Measurements from ENCODE around the gene COBLL1. TPM values are rescaled to one million over a fixed set of nuclear protein-coding genes. Genes with fewer than 3 reads are reported as not detected.

COBLL1 gene
- total and polyA plus RNA-seq, 3 experiments from 2014 or later: not detected

DNA sequence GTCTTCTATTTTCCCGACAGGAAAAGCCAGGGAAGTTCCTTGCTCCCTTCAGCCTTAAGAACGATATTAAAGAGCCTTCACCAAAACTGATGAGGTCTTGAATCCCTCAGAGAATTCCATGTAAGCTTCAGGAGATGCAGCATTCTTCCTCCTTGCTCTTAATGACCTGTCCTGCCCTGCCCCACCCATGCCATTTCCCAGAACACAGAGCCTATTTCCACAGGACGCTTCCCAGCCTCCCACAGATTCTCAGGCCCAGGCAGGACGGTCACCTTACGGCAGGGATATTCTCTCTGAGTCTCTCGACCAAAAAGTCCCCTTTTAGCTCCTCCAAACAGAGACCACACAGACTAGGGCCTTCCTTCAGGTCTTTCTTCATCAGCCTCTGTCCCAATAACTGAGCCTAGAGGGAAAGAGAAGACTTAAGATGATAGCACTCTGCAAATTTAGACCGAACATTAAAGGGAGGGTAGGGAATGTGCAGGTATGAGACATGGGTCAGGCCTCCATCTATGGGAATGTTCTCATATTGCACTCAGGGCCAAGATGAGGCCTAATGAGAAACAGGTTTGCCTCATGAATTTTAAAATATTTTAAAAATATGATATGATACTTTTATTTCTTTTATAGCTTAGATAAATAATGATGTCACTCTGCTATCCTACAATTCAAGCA is 62.1 kb downstream of the COBLL1 start:
- Histone ChIP-seq H3K27ac (ENCODE audit: low read depth, low read length) (no peak overlapping the region), H3K27me3 (ENCODE audit: insufficient read depth, low read length, poor library complexity, severe bottlenecking) (no peaks in the 10 kb centered on the region), H3K36me3 (ENCODE audit: insufficient read depth, low read length) (no peaks in the 10 kb centered on the region), H3K4me3 (ENCODE audit: low read length) (no peak overlapping the region), H3K4me1 (ENCODE audit: insufficient read depth, low read length) (no peaks in the 10 kb centered on the region), H3K9me3 (ENCODE audit: low read length) (no peaks in the 10 kb centered on the region)
- Mint-ChIP-seq H3K27ac (no peak overlapping the region), H3K4me1 (no peaks in the 10 kb centered on the region), H3K4me3 (no peak overlapping the region), H3K27me3 (no peaks in the 10 kb centered on the region), H3K9me3 (peaks cover 0 to 4% (median 3%) of the 10 kb centered on the region in 5 donors), H3K36me3 (no peaks in the 10 kb centered on the region)
- DNase-seq: no peak
- CTCF ChIA-PET: no interaction called here
- POLR2A ChIA-PET: no interaction called here

DNA sequence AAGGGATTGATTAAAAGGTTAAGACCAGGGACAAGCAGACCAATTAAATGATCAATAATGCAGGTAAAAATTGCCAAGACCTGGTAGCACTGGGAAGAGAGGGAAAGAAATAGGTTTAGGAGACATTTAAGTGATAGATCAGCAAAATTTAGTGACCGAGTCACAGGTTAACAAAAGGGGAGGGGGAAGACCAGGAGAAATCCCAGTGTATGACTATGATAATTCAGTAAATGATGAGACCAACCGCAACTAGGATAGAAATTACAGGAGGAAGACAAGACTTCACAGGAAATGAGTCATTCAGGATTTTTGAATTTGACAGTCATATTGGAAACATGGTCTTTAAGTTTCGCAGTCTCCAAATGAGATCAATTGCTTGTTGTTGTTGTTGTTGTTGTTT is 62.9 kb downstream of the COBLL1 start:
- no peaks in the 10 kb centered on the region for H3K4me1 ChIP-seq (ENCODE audit: insufficient read depth, low read length)

DNA sequence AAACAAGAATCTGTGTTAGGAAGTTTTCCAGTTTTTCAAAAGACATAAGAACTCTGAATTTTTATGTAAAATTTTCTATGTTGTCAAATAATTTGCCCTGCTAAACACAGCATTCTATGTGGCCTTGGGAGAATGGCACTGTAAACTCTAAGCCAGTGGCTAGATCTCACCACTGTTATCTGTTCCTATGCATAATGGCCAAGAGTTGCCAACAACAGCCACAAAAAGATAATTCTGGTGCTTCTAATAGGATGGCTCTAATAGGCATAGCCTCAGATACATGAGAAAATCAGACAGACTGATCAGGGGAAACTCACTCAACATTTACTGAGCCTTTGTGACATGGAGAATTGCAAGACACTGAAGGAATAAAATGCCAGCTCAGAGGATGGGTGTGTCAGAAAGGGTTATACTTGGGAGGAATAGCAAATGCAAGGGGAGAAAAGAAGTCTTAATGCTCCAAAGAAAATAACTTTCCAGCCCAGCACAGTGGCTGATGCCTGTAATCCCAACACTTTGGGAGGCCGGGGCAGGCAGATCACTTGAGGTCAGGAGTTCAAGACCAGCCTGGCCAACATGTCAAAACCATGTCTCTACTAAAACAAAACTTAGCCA is 63.7 kb downstream of the COBLL1 start:
- no peak for DNase-seq
- Mint-ChIP-seq H3K27me3 (no peaks in the 10 kb centered on the region), H3K4me1 (no peaks in the 10 kb centered on the region), H3K9me3 (peaks cover 0 to 6% (median 3%) of the 10 kb centered on the region in 5 donors), H3K36me3 (no peaks in the 10 kb centered on the region), H3K4me3 (no peak overlapping the region), H3K27ac (no peak overlapping the region)
- Histone ChIP-seq H3K9me3 (ENCODE audit: low read length) (no peaks in the 10 kb centered on the region), H3K36me3 (ENCODE audit: insufficient read depth, low read length) (no peaks in the 10 kb centered on the region), H3K27ac (ENCODE audit: low read depth, low read length) (no peak overlapping the region), H3K4me3 (ENCODE audit: low read length) (no peak overlapping the region), H3K27me3 (ENCODE audit: insufficient read depth, low read length, poor library complexity, severe bottlenecking) (no peaks in the 10 kb centered on the region), H3K4me1 (ENCODE audit: insufficient read depth, low read length) (no peaks in the 10 kb centered on the region)
- CTCF ChIA-PET: no interaction called here
- POLR2A ChIA-PET: no interaction called here

More for the DNA sequence above, 62.9 kb downstream of the COBLL1 start:
- Mint-ChIP-seq H3K4me1 (no peaks in the 10 kb centered on the region), H3K27ac (no peak overlapping the region), H3K4me3 (no peak overlapping the region), H3K9me3 (peaks cover 0 to 6% (median 3%) of the 10 kb centered on the region in 5 donors), H3K36me3 (no peaks in the 10 kb centered on the region), H3K27me3 (no peaks in the 10 kb centered on the region)
- Histone ChIP-seq H3K4me3 (ENCODE audit: low read length) (no peak overlapping the region), H3K36me3 (ENCODE audit: insufficient read depth, low read length) (no peaks in the 10 kb centered on the region), H3K27ac (ENCODE audit: low read depth, low read length) (no peak overlapping the region), H3K9me3 (ENCODE audit: low read length) (no peaks in the 10 kb centered on the region), H3K27me3 (ENCODE audit: insufficient read depth, low read length, poor library complexity, severe bottlenecking) (no peaks in the 10 kb centered on the region)
- ChIA-PET POLR2A (no interaction called here), CTCF (no interaction called here)
- no peak for DNase-seq

DNA sequence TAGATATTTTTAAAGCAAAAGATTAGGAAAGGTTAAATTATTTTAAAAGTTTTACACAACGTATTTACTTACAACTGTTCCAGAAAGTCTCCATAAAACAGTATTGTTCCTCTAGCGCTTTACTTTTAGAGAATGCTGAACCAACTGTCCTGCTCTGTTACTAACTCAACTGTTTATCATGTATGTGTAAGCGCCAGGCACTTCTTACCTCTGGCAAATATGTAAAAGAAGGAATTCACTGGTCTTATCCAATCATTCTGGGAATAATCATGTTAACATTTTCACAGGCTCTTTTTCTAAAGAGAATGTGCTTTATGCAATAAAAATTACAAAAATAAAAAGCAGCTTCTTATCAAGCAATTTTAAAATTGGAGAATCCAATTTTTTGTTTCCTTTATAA is 68.0 kb downstream of the COBLL1 start:
- H3K4me1 ChIP-seq (ENCODE audit: insufficient read depth, low read length): no peaks in the 10 kb centered on the region
- no peaks in the 10 kb centered on the region for H3K9me3 ChIP-seq (ENCODE audit: low read length)
- no peak overlapping the region for H3K27ac Mint-ChIP-seq
- H3K9me3 Mint-ChIP-seq: peaks cover 0 to 10% (median 3%) of the 10 kb centered on the region in 5 donors
- H3K36me3 ChIP-seq (ENCODE audit: insufficient read depth, low read length): no peaks in the 10 kb centered on the region
- H3K4me3 ChIP-seq (ENCODE audit: low read length): no peak overlapping the region
- no peak for DNase-seq
- H3K36me3 Mint-ChIP-seq: no peaks in the 10 kb centered on the region
- H3K27ac ChIP-seq (ENCODE audit: low read depth, low read length): no peak overlapping the region
- no peaks in the 10 kb centered on the region for H3K27me3 ChIP-seq (ENCODE audit: insufficient read depth, low read length, poor library complexity, severe bottlenecking)
- no peaks in the 10 kb centered on the region for H3K4me1 Mint-ChIP-seq
- ChIA-PET POLR2A (no interaction called here), CTCF (no interaction called here)
- H3K27me3 Mint-ChIP-seq: no peaks in the 10 kb centered on the region
- no peak overlapping the region for H3K4me3 Mint-ChIP-seq

DNA sequence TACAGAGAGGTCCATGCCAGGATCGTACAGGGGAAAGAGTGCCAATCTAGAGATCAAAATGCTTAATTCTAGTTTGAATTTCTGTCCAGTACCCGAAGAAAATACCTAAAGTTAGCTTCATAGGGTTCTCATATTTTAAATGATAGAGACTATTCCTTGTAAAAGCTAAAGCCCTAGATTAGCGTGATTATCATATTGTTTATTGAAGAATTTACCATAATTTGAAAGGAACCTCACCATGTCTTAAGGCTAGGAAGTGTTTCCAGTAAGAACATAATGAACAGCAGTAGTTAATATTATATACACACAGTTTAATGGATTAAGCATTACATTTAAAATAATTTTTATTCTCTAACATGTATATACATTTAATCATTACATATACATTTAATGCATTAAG is 68.5 kb downstream of the COBLL1 start:
- DNase-seq: no peak
- Mint-ChIP-seq H3K9me3 (peaks cover 0 to 10% (median 3%) of the 10 kb centered on the region in 5 donors), H3K27ac (no peak overlapping the region), H3K4me3 (no peak overlapping the region), H3K27me3 (no peaks in the 10 kb centered on the region), H3K36me3 (no peaks in the 10 kb centered on the region), H3K4me1 (no peaks in the 10 kb centered on the region)
- no peak overlapping the region for H3K27ac ChIP-seq (ENCODE audit: low read depth, low read length)
- no peak overlapping the region for H3K4me3 ChIP-seq (ENCODE audit: low read length)
- no peaks in the 10 kb centered on the region for H3K27me3 ChIP-seq (ENCODE audit: insufficient read depth, low read length, poor library complexity, severe bottlenecking)
- ChIA-PET CTCF (no interaction called here), POLR2A (no interaction called here)
- no peaks in the 10 kb centered on the region for H3K4me1 ChIP-seq (ENCODE audit: insufficient read depth, low read length)
- H3K36me3 ChIP-seq (ENCODE audit: insufficient read depth, low read length): no peaks in the 10 kb centered on the region
- H3K9me3 ChIP-seq (ENCODE audit: low read length): no peaks in the 10 kb centered on the region

DNA sequence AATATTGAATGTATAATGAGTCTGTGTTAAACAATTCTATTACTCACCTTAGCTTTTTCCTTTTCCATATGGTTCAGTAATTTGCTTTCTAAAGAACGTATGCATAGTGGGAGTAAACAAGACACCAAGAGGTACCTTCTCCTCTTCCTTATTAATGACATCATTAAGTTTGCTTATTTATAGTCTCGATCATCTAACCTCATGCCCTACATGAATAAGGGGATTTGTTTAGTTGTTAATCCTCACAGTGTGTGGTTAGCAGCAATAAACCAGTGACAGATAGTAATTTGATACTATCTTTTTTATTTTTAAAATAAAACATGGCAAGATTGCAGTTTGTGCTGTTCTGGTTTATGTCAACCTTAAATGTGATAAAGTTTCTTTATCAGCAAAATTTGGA is 69.7 kb downstream of the COBLL1 start:
- CTCF ChIA-PET: no interaction called here
- no peak overlapping the region for H3K27ac Mint-ChIP-seq
- no peak overlapping the region for H3K4me3 Mint-ChIP-seq

DNA sequence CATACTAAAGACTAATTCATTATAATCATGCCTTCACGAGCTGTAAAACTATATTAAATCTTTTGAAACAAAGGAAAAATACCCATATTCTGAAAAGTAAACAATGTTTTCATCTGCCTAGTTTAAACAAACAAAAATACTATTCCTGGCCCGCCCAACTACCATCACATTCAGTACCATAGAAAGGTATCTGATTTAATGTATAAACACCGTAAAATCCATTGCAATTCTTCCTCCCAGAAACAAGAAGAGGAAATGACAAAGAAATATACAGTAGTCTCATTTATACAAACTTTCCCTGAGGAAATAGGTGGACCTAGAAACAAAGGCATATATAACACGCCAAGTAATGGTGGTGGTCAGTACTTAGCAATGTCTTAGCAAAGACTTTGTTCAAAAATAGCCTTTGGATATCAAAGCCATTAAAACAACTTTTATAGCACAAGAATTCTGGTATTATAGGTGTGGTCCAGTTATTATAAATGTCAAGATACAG is 71.2 kb downstream of the COBLL1 start:
- POLR2A ChIA-PET: no interaction called here
- no peaks in the 10 kb centered on the region for H3K27me3 Mint-ChIP-seq

More for the DNA sequence above, 69.7 kb downstream of the COBLL1 start:
- peaks cover 0 to 10% (median 3%) of the 10 kb centered on the region in 5 donors for H3K9me3 Mint-ChIP-seq
- POLR2A ChIA-PET: no interaction called here
- no peak for DNase-seq
- no peaks in the 10 kb centered on the region for H3K4me1 Mint-ChIP-seq
- no peaks in the 10 kb centered on the region for H3K9me3 ChIP-seq (ENCODE audit: low read length)
- H3K27ac ChIP-seq (ENCODE audit: low read depth, low read length): no peak overlapping the region
- H3K4me1 ChIP-seq (ENCODE audit: insufficient read depth, low read length): no peaks in the 10 kb centered on the region
- no peaks in the 10 kb centered on the region for H3K36me3 Mint-ChIP-seq
- H3K27me3 ChIP-seq (ENCODE audit: insufficient read depth, low read length, poor library complexity, severe bottlenecking): no peaks in the 10 kb centered on the region
- H3K4me3 ChIP-seq (ENCODE audit: low read length): no peak overlapping the region
- H3K36me3 ChIP-seq (ENCODE audit: insufficient read depth, low read length): no peaks in the 10 kb centered on the region
- H3K27me3 Mint-ChIP-seq: no peaks in the 10 kb centered on the region

DNA sequence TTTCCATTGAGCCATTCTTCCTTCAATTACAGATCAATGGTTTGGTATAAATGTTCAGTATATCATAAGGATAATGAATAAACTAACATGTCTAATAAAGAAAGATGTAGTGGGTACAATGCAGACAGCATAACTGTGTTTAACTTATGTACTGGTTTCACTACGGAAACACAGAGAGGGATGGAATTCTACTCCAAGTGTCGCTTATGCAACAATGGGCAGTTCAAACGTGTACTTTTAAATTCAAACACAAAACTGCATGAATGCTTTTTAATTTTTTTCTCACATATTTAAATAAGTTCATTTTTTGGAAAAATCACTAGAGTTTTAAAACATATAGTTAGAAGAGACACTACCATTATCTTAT is 74.7 kb downstream of the COBLL1 start:
- no peak overlapping the region for H3K27ac ChIP-seq (ENCODE audit: low read depth, low read length)
- no peak for DNase-seq
- H3K36me3 ChIP-seq (ENCODE audit: insufficient read depth, low read length): no peaks in the 10 kb centered on the region
- H3K4me1 ChIP-seq (ENCODE audit: insufficient read depth, low read length): no peaks in the 10 kb centered on the region
- no peaks in the 10 kb centered on the region for H3K27me3 ChIP-seq (ENCODE audit: insufficient read depth, low read length, poor library complexity, severe bottlenecking)
- Mint-ChIP-seq H3K27ac (no peak overlapping the region), H3K4me3 (no peak overlapping the region), H3K36me3 (no peaks in the 10 kb centered on the region), H3K4me1 (no peaks in the 10 kb centered on the region), H3K9me3 (no peaks in the 10 kb centered on the region), H3K27me3 (no peaks in the 10 kb centered on the region)
- no peak overlapping the region for H3K4me3 ChIP-seq (ENCODE audit: low read length)
- ChIA-PET CTCF (no interaction called here), POLR2A (no interaction called here)
- no peaks in the 10 kb centered on the region for H3K9me3 ChIP-seq (ENCODE audit: low read length)

More for the DNA sequence above, 71.2 kb downstream of the COBLL1 start:
- DNase-seq: no peak
- CTCF ChIA-PET: no interaction called here
- no peaks in the 10 kb centered on the region for H3K36me3 ChIP-seq (ENCODE audit: insufficient read depth, low read length)
- Mint-ChIP-seq H3K36me3 (no peaks in the 10 kb centered on the region), H3K9me3 (peaks cover 0 to 7% (median 0%) of the 10 kb centered on the region in 5 donors), H3K4me1 (no peaks in the 10 kb centered on the region), H3K4me3 (no peak overlapping the region), H3K27ac (no peak overlapping the region)
- H3K4me3 ChIP-seq (ENCODE audit: low read length): no peak overlapping the region
- H3K4me1 ChIP-seq (ENCODE audit: insufficient read depth, low read length): no peaks in the 10 kb centered on the region
- no peaks in the 10 kb centered on the region for H3K9me3 ChIP-seq (ENCODE audit: low read length)
- H3K27me3 ChIP-seq (ENCODE audit: insufficient read depth, low read length, poor library complexity, severe bottlenecking): no peaks in the 10 kb centered on the region
- H3K27ac ChIP-seq (ENCODE audit: low read depth, low read length): no peak overlapping the region

All from CD8-positive, alpha-beta memory T cell (primary cell).